Rectal smooth muscle tissue (tissue), 1 donor: ENCODE results near the gene CCDC170.

Experiments
- H3K27ac ChIP-seq: one replicate; pipeline ENCODE4 v1.7.0; 2013; ENCODE audit warnings: low read depth, low read length, inconsistent platforms
- H3K27me3 ChIP-seq: one replicate; pipeline ENCODE4 v1.7.0; 2013; ENCODE audit warnings: low read length; ENCODE audit not compliant: control insufficient read depth, insufficient read depth
- H3K36me3 ChIP-seq: one replicate; pipeline ENCODE4 v1.7.0; 2013; ENCODE audit warnings: low read length; ENCODE audit not compliant: control insufficient read depth, insufficient read depth
- H3K4me1 ChIP-seq: one replicate; pipeline ENCODE4 v1.7.0; 2013; ENCODE audit warnings: low read length; ENCODE audit not compliant: control insufficient read depth, insufficient read depth
- H3K4me3 ChIP-seq: one replicate; pipeline ENCODE4 v1.7.0; 2013; ENCODE audit warnings: low read length
- H3K9ac ChIP-seq: one replicate; pipeline ENCODE4 v1.7.0; 2013; ENCODE audit warnings: low read length

CCDC170 gene

DNA sequence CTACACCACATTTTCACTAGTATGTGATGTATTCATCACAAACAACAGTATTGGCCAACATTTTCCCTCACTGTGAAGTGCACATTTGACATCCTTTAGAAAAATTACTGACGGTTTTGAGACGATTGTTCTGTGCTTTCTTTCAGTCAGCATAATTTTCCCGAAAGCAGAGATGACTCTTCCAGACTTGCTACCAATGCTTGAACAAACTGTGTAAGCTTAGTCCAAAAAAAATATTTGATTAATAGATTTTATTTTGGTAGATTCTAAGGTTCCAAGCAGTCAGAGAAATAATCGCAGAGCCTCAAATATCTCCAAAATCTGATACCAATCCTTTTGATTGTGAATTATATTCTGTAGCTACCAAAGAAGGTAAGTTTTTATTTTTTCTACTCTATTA is 162.6 kb downstream of the CCDC170 start:
- H3K36me3 ChIP-seq: no peaks in the 10 kb centered on the region
- no peak overlapping the region for H3K27ac ChIP-seq
- H3K4me3 ChIP-seq: no peak overlapping the region
- no peaks in the 10 kb centered on the region for H3K27me3 ChIP-seq
- no peaks in the 10 kb centered on the region for H3K4me1 ChIP-seq
- H3K9ac ChIP-seq: no peak overlapping the region

- Histone ChIP-seq H3K4me3 (no peak overlapping the region), H3K9ac (no peak overlapping the region)
Measured at GRCh38 chr6:151658091-151658490, 164.3 kb downstream of the CCDC170 start.

DNA sequence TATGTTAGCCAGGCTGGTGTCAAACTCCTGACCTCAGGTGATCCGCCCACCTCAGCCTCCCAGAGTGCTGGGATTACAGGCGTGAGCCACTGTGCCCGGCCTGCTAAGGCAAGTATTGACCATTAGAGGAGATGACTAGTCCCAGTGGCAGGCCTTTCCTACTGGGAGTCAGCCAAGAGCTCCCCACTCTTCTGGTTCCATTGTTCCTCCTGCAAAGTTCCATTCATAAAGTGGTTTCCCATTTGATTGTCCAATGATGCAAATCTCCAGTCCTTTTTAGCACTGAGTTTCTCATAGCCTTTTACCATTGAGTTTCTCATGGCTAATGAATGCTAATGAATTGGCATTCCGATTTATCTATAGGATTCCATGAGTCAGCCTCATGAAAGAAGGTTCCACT is 165.4 kb downstream of the CCDC170 start:
- Histone ChIP-seq H3K4me1 (no peaks in the 10 kb centered on the region), H3K27ac (no peak overlapping the region), H3K4me3 (no peak overlapping the region), H3K36me3 (no peaks in the 10 kb centered on the region), H3K9ac (no peak overlapping the region), H3K27me3 (no peaks in the 10 kb centered on the region)

More at GRCh38 chr6:151658091-151658490, 164.3 kb downstream of the CCDC170 start:
- H3K27ac ChIP-seq: no peak overlapping the region
- H3K4me1 ChIP-seq: no peaks in the 10 kb centered on the region
- no peaks in the 10 kb centered on the region for H3K36me3 ChIP-seq
- no peaks in the 10 kb centered on the region for H3K27me3 ChIP-seq

DNA sequence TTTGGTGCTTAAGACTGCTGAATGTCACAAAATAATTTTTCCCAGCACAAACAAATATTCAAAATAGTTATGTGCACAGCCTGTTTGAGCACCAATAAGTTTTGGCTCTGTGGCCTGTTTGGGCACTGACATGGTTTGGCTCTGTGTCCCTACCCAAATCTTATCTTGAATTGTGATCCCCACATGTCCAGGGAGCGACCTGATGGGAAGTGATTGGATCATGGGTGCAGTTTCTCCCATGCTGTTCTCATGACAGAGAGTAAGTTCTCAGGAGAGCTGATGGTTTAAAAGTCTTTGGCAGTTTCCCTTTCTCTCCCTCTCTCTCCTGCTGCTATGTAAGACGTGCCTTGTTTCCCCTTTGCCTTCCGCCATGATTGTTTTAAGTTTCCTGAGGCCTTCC is 167.7 kb downstream of the CCDC170 start:
- Histone ChIP-seq H3K36me3 (no peaks in the 10 kb centered on the region), H3K27ac (no peak overlapping the region), H3K27me3 (no peaks in the 10 kb centered on the region), H3K4me3 (no peak overlapping the region), H3K4me1 (no peaks in the 10 kb centered on the region), H3K9ac (no peak overlapping the region)

- Histone ChIP-seq H3K4me1 (no peaks in the 10 kb centered on the region), H3K27me3 (no peaks in the 10 kb centered on the region), H3K4me3 (no peak overlapping the region), H3K27ac (no peak overlapping the region), H3K9ac (no peak overlapping the region), H3K36me3 (no peaks in the 10 kb centered on the region)
Measured at GRCh38 chr6:151661928-151662327, 168.1 kb downstream of the CCDC170 start.

GRCh38 chr6:151663559-151663958 is 169.7 kb downstream of the CCDC170 start:
- no peaks in the 10 kb centered on the region for H3K27me3 ChIP-seq
- no peaks in the 10 kb centered on the region for H3K4me1 ChIP-seq
- H3K36me3 ChIP-seq: no peaks in the 10 kb centered on the region
- no peak overlapping the region for H3K9ac ChIP-seq
- no peak overlapping the region for H3K4me3 ChIP-seq
- H3K27ac ChIP-seq: no peak overlapping the region

- Histone ChIP-seq H3K9ac (no peak overlapping the region), H3K4me1 (no peaks in the 10 kb centered on the region), H3K27me3 (no peaks in the 10 kb centered on the region), H3K36me3 (no peaks in the 10 kb centered on the region), H3K4me3 (no peak overlapping the region), H3K27ac (no peak overlapping the region)
Measured at GRCh38 chr6:151664390-151664789, 170.6 kb downstream of the CCDC170 start.

- H3K9ac ChIP-seq: no peak overlapping the region
- H3K4me1 ChIP-seq: no peaks in the 10 kb centered on the region
- H3K27ac ChIP-seq: no peak overlapping the region
- no peaks in the 10 kb centered on the region for H3K36me3 ChIP-seq
- no peak overlapping the region for H3K4me3 ChIP-seq
- no peaks in the 10 kb centered on the region for H3K27me3 ChIP-seq
Measured at GRCh38 chr6:151665329-151665728, 171.5 kb downstream of the CCDC170 start.

DNA sequence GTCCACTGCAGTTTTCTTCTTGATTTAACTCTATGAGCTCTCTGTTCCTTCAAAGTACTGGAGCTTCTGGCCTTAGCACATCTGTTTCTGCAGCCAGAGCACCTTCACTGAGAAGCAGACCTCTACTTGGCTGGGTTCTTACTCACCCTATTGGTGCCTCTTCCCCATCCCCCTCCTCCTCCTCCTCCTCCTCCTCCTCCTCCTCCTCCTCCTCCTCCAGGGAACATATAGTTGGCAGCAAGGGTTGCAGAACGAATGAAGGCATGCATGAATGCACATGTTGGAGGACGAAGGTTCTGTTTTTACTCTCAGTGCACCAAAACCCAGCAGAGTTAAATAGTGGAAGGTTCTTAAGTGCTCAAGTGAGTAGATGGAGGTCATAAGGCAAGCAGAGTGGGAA is 172.7 kb downstream of the CCDC170 start:
- Histone ChIP-seq H3K27me3 (no peaks in the 10 kb centered on the region), H3K4me1 (no peaks in the 10 kb centered on the region), H3K4me3 (no peak overlapping the region), H3K9ac (no peak overlapping the region), H3K36me3 (no peaks in the 10 kb centered on the region), H3K27ac (no peak overlapping the region)

DNA sequence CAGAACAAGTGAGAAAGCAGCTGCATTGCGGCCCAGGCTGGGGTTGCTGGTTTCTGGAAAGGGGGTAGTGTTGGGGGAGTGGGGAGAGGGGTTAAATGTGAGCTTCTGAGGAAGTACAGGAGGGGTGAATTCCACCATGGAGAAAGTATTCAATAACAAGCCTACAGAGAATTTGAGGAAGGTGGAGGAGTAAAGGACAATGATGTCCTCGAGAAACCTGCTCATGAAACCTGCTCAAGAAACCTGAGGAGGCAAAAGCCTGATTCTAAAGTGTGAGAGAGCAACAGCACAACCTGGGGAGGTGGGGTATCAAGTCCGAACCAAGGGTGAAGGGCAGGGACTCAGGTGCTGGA is 175.4 kb downstream of the CCDC170 start:
- Histone ChIP-seq H3K4me3 (no peak overlapping the region), H3K36me3 (no peaks in the 10 kb centered on the region), H3K4me1 (no peaks in the 10 kb centered on the region), H3K9ac (no peak overlapping the region), H3K27ac (no peak overlapping the region), H3K27me3 (no peaks in the 10 kb centered on the region)

DNA sequence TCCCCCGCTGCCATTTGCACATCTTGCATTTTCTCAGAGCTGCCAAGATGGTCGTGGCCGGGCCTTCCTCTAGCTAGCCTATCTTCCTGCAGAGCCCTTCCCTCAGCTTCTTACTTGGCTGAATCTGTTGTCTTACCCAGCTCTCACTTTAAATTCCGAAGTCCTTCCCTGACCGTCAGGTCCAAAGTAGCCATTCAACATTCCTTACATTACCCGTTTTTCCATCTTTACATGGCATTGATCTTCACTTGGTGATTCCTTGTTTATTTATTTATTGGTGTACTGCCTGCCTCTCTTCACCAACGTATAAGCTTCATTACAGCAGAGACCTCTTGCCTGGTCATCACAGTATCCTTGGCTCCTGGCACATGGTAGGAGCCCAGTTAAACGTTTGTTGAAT is 176.3 kb downstream of the CCDC170 start:
- Histone ChIP-seq H3K4me1 (no peaks in the 10 kb centered on the region), H3K9ac (no peak overlapping the region), H3K4me3 (no peak overlapping the region), H3K36me3 (no peaks in the 10 kb centered on the region), H3K27me3 (no peaks in the 10 kb centered on the region), H3K27ac (no peak overlapping the region)
